ENCODE measurements around the gene SORCS1.

GRCh38 chr10:106631016-106631702 is 533.3 kb downstream of the SORCS1 start:
- TF ChIP-seq, protein P1, sequence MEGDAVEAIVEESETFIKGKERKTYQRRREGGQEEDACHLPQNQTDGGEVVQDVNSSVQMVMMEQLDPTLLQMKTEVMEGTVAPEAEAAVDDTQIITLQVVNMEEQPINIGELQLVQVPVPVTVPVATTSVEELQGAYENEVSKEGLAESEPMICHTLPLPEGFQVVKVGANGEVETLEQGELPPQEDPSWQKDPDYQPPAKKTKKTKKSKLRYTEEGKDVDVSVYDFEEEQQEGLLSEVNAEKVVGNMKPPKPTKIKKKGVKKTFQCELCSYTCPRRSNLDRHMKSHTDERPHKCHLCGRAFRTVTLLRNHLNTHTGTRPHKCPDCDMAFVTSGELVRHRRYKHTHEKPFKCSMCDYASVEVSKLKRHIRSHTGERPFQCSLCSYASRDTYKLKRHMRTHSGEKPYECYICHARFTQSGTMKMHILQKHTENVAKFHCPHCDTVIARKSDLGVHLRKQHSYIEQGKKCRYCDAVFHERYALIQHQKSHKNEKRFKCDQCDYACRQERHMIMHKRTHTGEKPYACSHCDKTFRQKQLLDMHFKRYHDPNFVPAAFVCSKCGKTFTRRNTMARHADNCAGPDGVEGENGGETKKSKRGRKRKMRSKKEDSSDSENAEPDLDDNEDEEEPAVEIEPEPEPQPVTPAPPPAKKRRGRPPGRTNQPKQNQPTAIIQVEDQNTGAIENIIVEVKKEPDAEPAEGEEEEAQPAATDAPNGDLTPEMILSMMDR (IDR thresholded peaks at IDR 0.05) = no peak
- no peak for TF ChIP-seq POLR2A (IDR thresholded peaks at IDR 0.05)

Measured in tibial nerve (tissue), 3 donors.